ENCODE data around the gene SLC35A2. TPM values are rescaled to one million over a fixed set of nuclear protein-coding genes. Genes with fewer than 3 reads are reported as not detected.

SLC35A2 gene
- total RNA-seq, 6 donors from 2014 or later = 5.2 to 32.0 (median 23.3) TPM

- Histone ChIP-seq H3K4me1 (peaks cover 15 to 41% (median 17%) of the 10 kb centered on the region in 4 donors), H3K36me3 (peaks cover 0 to 8% (median 0%) of the 10 kb centered on the region in 4 donors), H3K9me3 (no peaks in the 10 kb centered on the region), H3K27ac (peak within 1 kb of the TSS; percentile 94 to 97 (median 96)), H3K4me3 (peak within 1 kb of the TSS; percentile 39 to 76 (median 64)), H3K27me3 (no peaks in the 10 kb centered on the region)
- WGBS, 2 donors = 41% methylated on average over 37 of the region's 53 CpGs; no CpG with 5 or more reads in 1 of the 2 donors
- ATAC-seq (ENCODE audit: low FRiP score in 2 of 2) (peak in 1 of 2 donors; percentile 57), DNase-seq (peak; percentile 68 to 92)
- TF ChIP-seq POLR2AphosphoS5 (IDR thresholded peaks at IDR 0.05) = no peak
- no peak for TF ChIP-seq POLR2A (IDR thresholded peaks at IDR 0.05)
- no peak for TF ChIP-seq EP300 (IDR thresholded peaks at IDR 0.05)
- TF ChIP-seq CTCF (IDR thresholded peaks at IDR 0.05) = no peak
Observed at GRCh38 chrX:48957477-48957826, 46.0 kb upstream of the SLC35A2 start, which contains the start of gene OTUD5. TSS of gene OTUD5 (minus strand) at chrX:48957607. CDS start at chrX:48957570, 37 bp downstream.

- Histone ChIP-seq H3K27ac (peak overlapping the region; percentile 94 to 97 (median 96)), H3K27me3 (no peaks in the 10 kb centered on the region), H3K4me3 (peak overlapping the region; percentile 39 to 76 (median 64)), H3K9me3 (no peaks in the 10 kb centered on the region), H3K4me1 (peaks cover 15 to 47% (median 18%) of the 10 kb centered on the region in 4 donors), H3K36me3 (peaks cover 0 to 8% (median 0%) of the 10 kb centered on the region in 4 donors)
- DNase-seq (peak in 1 of 2 donors; percentile 87), ATAC-seq (ENCODE audit: low FRiP score in 2 of 2) (no peak)
- WGBS, 2 donors = 60% methylated on average over 37 of the region's 61 CpGs; no CpG with 5 or more reads in 1 of the 2 donors
- TF ChIP-seq EP300 (IDR thresholded peaks at IDR 0.05) = no peak
- TF ChIP-seq CTCF (IDR thresholded peaks at IDR 0.05) = peak in 1 of 6 experiments; percentile 39
Observed at GRCh38 chrX:48956728-48957414, 45.4 kb upstream of the SLC35A2 start.

GRCh38 chrX:48948589-48948988 lies 37.1 kb upstream of the SLC35A2 start:
- 95% methylated on average over 1 of the region's 1 CpG; no CpG with 5 or more reads in 1 of the 2 donors for WGBS, 2 donors
- peaks cover 0 to 3% (median 0%) of the 10 kb centered on the region in 4 donors for H3K36me3 ChIP-seq
- TF ChIP-seq CTCF (IDR thresholded peaks at IDR 0.05) = no peak
- TF ChIP-seq POLR2AphosphoS5 (IDR thresholded peaks at IDR 0.05) = no peak
- no peak for TF ChIP-seq POLR2A (IDR thresholded peaks at IDR 0.05)
- no peak for TF ChIP-seq EP300 (IDR thresholded peaks at IDR 0.05)

GRCh38 chrX:48945517-48946348 lies 34.3 kb upstream of the SLC35A2 start:
- 51 to 54% methylated on average over 7 to 8 of the region's 8 CpGs for WGBS, 2 donors
- no peaks in the 10 kb centered on the region for H3K27me3 ChIP-seq
- peak in 1 of 2 donors; percentile 62 for ATAC-seq (ENCODE audit: low FRiP score in 2 of 2)

More at GRCh38 chrX:48948589-48948988, 37.1 kb upstream of the SLC35A2 start:
- Histone ChIP-seq H3K4me1 (peaks cover 0 to 37% (median 6%) of the 10 kb centered on the region in 4 donors), H3K4me3 (no peak overlapping the region), H3K9me3 (no peaks in the 10 kb centered on the region), H3K27ac (no peak overlapping the region), H3K27me3 (no peaks in the 10 kb centered on the region)
- no peak for DNase-seq
- no peak for ATAC-seq (ENCODE audit: low FRiP score in 2 of 2)

More at GRCh38 chrX:48945517-48946348, 34.3 kb upstream of the SLC35A2 start:
- TF ChIP-seq POLR2AphosphoS5 (IDR thresholded peaks at IDR 0.05) = no peak
- TF ChIP-seq POLR2A (IDR thresholded peaks at IDR 0.05) = no peak
- TF ChIP-seq EP300 (IDR thresholded peaks at IDR 0.05) = no peak
- TF ChIP-seq CTCF (IDR thresholded peaks at IDR 0.05) = peak; percentile 29 to 71 (median 54)
- Histone ChIP-seq H3K4me1 (peaks cover 0 to 29% (median 6%) of the 10 kb centered on the region in 4 donors), H3K27ac (no peak overlapping the region), H3K9me3 (no peaks in the 10 kb centered on the region), H3K4me3 (no peak overlapping the region), H3K36me3 (peaks cover 0 to 13% (median 0%) of the 10 kb centered on the region in 4 donors)
- DNase-seq = peak in 1 of 2 donors; percentile 59
